GM12873 (cell line): ENCODE data around the gene SLC16A8.

Experiments used
- CTCF ChIP-seq: IDR thresholded peaks from 2 replicates; pipeline ENCODE4 v1.5.1; 2012; ENCODE audit warnings: low read depth, mild to moderate bottlenecking, moderate library complexity, low read length, control low read depth; ENCODE audit not compliant: insufficient read depth; ENCODE audit errors: missing control alignments

Gene SLC16A8

GRCh38 chr22:38110863-38111852 is 27.2 kb upstream of the SLC16A8 start:
- TF ChIP-seq CTCF = no peak

GRCh38 chr22:38110008-38110862 is 26.3 kb upstream of the SLC16A8 start, which contains the start of gene BAIAP2L2:
Gene BAIAP2L2, minus strand, starts transcription at chr22:38110684. Its CDS starts 159 bp downstream, at chr22:38110525.
- no peak for TF ChIP-seq CTCF

GRCh38 chr22:38109371-38110001 is 25.5 kb upstream of the SLC16A8 start:
- TF ChIP-seq CTCF = no peak

GRCh38 chr22:38108561-38109319 is 24.8 kb upstream of the SLC16A8 start:
- TF ChIP-seq CTCF = no peak

GRCh38 chr22:38107692-38108515 is 23.9 kb upstream of the SLC16A8 start:
- no peak for TF ChIP-seq CTCF
